NCI-H2196 (cell line): ENCODE measurements around the gene MOCS1.

Experiments used
- DNase-seq: peaks from one replicate; lab custom pipeline; 2025; ENCODE audit not compliant: unreplicated experiment; lab: John Stamatoyannopoulos, UW

Gene MOCS1

DNA sequence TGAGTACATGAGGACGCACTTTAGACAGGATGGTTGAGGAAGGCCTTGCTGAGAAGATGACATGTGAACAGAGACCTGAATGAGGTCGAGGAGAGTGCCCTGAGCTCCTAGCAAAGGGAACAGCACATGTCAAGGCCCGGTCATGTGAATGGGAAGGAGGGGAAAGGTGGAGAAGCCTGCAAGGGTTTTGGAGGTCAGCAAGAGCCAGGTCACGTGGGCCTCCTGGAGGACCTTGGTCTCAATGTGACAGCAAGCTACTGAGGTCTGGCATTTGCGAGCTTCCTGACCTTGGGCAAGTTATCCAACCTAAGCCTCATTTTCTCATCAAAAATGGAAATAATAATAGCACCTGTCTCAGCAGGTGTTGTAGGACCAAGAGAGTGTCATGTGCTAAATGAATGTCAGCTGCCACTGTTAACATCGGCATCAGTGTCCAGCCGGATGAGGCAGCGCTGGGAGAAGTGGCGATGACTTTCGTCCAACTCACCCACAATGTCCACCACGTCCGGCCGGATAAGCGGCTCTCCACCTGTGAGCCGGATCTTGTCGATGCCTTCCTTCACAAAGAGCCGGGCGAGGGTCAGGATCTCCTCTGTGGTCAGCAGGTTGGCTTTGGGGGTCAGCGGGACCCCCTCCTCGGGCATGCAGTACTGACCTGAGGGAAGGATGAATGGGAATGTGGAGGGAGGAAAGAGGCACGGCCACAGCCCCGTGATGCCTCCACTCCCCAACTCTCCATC, 8.9 kb downstream of the MOCS1 start:
- no peak for DNase-seq

DNA sequence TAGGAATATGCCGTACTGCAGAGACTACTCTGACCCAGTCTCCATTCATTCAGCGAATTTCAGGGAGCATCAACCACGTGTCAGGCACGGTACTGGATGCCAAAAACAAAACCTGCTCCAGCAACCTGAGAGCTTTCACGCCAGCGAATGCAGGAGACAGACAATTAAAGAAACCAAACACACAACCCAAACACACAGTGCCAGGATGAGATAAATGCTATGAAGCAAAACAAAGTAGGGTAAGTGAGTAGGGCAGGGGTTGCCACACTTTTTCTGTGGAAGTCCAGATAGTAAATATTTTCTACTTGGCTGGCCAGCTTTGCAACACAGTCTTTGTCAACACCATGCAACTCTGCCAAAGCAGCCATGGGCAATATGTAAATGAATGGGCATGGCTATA, 10.0 kb downstream of the MOCS1 start:
- peak; percentile 50 for DNase-seq

DNA sequence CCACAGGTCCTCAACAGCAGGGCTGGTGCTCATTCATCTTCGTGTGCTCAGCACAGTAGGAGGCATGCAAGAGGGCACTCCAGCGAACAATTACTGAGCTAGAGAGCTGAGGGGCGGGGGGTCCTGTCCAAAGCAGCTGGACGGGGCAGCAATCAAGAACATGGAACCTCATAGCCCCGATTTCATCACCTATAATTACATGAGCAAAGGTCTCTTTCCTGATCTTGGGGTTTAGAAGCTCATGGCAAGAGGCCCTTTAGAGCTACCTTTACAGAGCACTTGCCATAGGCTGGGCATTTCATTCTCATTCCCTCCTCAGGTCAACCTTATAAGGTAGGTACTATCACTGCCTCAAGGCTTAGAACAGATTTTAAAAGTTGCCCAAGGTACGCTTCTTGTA, 10.4 kb downstream of the MOCS1 start:
- peak; percentile 64 for DNase-seq

DNA sequence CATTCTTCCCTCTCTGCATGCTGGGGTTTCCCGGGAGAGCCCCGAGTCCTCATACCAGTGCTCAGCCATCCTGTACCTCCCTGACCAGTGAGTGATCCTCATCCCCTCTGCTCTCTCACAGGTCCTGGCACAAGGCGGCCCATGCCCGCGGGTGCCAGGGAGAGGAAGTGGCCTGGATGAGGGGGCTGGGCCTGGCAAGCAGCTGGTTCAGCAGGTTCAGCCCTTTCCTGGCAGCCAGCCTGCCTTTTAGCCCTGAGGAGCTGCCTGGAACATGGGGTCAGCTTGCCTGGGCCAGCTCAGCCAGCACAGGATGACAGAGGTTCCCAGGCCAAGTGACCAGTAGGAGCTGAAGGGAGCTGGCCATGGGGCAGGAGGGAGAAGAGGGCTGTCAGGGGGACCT, 10.9 kb downstream of the MOCS1 start:
- DNase-seq = peak; percentile 81

DNA sequence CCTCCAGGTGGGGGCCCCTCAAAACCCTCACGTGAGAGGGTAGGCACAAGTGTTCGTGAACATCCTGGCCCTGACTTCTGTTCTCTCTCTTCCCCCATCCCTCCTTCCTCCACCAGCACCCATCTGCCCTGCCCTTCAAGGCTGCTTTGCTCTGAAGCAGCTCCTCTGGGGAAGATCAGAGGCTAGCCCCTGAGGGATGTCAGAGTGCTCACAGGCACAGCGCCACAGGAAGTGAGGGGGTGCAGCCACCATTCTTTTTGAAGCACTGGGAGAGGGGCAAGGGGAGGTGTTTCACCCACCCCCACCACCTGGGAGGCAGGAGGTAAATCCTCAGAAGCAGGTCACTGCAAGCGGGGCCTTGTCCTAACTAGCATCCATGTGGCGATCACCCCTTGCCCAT, 11.4 kb downstream of the MOCS1 start:
- no peak for DNase-seq

DNA sequence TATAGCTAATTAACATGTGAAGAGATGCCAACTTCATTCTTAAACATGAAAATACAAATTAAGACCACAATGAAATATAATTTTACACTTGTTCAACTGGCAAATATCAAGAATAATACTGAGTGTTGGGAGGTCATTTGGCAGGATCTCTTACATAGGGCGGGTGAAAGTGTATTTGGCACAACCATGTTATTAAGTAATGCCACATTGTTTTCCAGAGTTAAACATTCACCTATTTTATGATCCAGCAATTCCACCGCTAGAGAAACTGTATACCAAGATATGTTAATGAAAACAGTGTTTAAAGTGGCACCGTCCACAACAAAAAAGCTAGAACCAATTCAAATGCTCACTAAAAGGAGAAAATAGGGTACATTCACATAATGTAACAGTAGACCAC, 14.1 kb downstream of the MOCS1 start:
- DNase-seq = no peak

DNA sequence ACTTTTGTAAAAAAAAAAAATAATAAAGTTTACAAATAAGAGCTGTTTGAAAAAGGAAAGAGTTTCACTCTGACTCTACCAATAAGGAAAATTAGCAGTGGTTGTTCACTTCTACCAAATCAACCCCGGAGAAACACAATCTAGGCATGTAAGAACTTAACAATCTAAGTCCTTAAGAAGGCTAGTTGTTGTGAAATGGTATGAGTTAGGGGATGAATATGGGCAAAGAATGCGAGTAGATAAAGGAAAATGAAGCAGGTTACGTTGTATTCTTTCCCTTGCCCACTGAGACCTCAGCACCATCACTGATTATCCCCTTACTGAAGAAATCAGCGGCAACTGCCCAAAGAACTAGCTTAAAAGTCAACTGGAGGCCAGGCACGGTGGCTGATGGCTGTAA, 15.4 kb downstream of the MOCS1 start:
- no peak for DNase-seq

DNA sequence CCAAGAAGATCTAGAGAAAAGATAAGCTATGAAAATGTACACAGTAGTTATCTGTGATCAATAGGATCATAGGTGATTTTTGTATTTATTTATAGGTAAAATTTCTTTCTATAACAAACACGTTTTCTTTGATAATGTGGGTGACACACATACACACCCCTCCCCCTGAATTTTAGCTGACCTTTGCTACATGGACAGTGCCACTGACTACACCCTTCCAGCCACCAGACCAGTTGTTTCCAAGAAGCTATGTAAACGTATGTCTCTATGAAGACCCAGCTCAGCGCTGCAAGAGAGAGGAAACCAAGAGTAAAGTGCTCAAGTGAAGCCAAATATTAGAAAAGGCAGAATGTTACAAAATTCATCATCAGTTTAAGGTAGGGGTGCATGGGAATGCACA, 16.3 kb downstream of the MOCS1 start:
- DNase-seq = no peak

DNA sequence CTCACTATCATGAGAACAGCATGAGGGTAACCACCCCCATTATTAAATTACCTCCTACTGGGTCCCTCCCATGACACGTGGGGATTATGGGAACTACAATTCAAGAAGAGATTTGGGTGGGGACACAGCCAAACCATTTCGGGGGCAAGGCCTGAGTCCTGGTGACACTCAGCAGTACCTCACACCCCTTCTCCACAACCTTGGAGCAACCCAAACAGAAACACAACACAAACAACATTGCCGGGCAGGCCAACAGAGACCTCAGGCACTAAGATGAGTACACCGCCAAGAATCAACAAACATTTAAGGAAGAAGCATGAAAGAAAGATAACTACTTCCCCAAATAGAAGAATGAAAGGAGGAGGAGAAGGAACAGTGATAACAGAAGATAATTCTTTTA, 16.9 kb downstream of the MOCS1 start:
- DNase-seq = no peak

DNA sequence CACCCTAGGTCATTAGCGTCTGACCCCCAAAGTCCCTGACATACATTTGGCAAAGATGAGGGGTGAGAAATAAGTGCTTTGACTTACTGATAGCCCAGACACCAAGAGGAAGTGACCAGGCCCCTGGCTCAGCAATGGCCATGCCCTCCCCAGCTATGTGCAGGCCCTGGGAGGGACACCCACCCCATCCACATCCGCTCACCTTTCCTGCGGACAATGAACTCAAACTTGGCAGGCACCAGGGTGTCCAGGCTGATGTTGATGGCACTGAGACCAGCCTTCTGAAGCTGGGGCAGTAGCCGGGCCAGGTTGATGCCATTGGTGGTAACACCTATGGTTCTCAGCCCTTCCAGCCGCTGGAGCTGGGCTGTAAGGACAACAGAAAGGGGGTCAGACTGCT, 18.4 kb downstream of the MOCS1 start:
- no peak for DNase-seq

DNA sequence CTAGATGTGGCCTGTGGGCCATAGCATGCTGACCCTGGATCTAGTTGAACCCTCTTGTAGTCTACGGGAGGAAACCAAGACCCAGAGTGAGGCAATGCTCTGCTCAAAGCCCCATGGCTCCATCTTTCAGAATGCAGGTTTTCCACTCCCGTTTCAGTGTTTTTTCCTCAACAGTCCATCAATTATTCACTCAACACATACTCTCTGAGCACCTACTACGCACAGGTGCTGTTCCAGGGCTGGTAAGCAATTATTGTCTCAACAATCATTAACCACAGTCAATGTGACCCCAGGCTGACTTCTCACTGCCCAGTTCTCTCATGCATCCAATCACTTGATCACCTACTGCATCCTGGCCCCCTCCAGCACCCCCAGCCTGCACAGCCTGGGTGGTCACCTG, 20.0 kb downstream of the MOCS1 start:
- DNase-seq = no peak

DNA sequence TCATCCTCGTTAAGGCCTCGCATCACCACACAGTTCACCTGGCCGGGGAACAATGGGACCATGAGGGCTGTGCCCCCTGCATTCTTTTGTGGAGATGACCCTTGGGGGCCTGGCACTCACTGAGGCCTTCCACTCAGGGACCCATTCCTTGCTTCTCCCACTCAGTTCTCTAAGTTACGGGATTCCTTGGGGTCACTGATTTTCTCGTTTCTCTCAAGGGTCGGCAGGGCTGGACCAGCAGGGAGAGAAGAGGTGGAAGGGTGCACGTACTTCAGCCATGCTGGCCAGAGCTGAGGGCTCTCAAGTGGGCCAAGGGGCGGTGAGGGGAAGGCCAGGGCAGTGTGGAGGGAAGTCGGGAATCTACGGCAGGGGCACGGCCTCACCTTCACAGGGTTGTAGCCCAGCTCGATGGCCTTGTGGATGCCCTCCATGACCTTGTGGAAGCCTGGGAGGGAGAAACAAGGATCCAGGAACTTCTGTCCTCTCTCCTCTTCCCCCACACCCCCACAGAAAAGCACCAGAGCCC, 20.8 kb downstream of the MOCS1 start:
- DNase-seq = no peak

DNA sequence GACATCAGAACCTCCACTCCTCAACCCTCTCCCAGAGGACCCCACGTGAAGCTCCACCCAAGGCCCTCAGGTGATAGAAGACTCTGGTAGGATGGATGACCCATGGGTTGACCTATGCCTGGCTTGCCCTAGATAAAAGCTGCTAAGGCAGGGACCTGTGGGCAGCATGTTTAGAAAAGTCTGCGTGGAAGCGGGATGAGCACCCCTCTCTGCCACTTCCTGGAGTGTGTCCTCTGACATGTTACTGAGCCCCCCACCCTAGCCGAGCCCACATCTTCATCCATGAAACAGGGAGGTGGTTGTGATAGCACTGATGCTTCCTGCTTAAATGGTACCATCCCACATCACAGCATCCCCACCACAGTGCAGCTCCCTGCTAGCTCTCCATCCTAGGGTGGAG, 21.8 kb downstream of the MOCS1 start:
- no peak for DNase-seq

DNA sequence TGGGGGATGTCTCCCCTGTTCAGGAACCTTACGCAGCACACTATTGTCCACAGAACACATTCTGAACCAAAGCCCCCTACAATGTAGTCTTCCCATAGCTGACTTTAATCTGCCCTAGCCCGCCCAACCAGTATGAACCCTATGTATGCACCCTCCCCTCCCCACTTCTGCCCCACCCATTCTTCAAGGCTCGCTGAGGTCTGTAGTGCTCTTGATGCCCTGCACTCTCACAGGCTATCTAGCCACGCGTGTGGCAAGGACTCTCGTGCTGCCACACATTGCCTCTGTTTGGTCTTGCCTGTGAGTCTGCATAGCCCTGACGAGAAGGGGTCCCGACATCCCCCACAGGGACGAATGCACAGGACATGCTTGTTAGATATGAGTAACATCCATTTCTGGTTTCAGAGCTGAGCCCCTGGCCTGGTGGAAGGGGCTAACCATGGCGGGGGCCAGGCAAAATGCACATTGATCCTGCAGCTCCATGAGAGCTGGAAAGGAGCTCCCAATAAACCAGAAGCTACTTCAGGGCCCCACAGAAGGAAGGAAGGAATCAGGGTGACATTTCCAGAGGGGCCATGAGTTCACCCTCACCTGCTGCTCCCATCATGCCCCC, 22.6 kb downstream of the MOCS1 start:
- no peak for DNase-seq

DNA sequence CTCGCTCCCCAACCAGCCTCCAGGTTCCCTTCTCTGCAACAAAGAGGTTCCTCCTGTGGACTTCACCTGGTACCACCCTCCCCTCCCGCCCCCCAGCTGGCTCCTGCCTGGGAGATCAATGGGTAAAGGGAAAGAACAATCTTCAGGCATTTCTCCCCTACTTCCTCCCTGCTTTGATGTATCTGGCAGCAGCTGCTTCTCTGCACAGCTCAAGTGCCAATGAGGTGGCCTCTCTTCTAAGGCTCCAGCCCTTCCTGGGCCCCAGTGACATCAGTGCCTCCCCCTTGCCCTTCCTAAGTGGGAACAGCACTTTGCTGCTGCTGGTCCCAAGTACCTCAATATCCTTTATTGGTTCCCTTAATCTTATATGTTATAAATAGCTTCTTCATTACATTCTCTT, 23.5 kb downstream of the MOCS1 start:
- DNase-seq = no peak

DNA sequence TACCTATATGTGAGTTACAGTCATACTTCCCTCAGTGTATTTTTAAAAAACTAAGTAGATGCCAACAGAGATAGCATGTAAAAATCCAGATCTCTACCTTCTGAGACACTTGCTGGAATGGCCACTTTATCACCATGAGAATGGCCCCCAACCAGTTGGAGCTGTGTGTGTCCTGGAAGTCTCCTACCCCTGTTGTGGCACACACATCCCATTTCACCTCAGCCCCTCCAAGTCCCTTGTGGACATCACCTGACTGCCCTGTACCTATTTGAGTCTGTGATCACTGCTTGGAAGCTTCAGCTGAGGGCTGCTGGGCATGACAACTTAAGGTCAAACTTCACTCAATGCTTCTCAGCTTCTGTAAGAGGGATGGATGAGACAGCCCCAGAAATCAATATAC, 24.1 kb downstream of the MOCS1 start:
- no peak for DNase-seq

DNA sequence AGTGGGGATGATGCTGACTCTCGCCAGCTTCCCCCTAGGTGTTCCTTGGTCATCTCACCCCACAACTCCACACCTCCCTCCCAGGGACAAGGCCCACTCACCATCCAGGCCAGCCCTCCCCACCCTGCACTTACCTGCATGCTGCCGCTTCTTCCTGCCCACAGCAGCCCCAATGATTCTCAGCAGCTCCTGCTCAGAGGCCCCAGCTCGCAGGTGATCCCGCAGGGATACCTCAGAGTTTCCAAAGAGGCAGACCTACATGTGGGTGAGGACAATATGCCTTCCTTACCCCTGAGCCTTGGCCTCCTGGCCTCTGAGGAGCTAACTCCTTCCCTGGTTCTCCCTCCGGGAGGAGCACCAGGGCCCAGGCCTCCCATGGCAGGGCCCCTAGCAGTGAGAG, 24.6 kb downstream of the MOCS1 start:
- DNase-seq = no peak

DNA sequence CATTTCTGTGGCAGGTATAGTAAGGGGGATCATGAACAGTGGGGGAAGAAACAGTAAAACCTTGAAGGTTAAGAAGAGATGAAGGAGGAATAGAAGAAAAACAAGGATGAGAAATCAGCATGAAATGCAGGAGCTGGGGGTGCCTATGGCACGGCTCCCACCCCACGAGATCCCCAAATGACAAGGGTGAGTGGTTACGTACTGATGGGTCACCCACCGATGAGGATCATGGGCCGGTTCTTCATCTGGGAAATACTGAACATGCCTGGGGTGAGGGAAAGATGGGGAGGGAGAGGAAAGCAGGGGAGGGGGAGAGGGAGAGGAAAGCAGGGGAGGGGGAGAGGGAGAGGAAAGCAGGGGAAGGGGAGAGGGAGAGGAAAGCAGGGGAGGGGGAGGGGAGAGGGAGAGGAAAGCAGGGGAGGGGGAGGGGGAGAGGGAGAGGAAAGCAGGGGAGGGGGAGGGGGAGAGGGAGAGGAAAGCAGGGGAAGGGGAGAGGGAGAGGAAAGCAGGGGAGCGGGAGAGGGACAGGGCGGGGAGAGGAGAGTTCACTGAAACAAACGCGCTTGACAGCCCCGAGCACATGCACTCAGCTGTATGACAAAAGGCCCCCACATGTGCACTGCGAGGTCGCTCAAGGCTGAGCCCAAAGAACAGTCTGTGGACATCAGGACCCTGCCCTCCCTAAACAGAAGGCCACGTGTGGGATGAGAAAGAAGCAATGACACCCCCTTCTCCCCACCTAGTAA, 25.3 kb downstream of the MOCS1 start:
- DNase-seq = no peak

DNA sequence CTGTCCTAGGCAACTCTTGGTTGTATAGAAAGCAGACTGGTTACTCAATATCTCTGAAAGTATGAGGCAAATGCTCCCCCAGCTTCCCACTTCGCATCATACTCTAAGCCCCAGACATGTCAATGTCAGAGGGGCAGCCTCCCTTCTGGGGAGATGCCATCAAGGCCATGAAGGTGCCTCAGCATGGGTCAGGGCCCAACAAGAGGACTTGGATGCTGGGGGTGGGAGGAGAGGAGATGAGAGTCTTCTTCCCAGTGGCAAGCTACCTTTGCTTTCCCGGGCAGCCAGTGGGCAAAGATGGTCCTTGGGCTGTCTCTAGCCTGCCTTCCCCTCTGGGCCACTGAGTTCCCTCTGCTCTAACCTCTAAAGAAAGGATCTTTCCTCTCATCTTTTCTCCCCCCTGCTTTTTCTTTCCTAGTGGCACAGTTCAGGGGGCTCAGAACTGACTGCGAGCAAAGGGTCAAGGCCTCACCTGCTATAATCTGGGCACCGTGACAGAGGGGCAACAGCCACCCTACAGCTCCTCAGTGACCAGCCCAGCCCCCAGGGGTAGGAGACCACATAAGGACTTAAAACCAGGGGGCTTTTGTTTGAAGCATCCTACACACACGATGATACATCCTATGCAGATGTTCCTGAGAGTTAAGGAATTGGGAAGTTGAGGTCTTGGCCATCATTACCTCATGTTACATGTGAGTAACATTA, 26.2 kb downstream of the MOCS1 start:
- no peak for DNase-seq

DNA sequence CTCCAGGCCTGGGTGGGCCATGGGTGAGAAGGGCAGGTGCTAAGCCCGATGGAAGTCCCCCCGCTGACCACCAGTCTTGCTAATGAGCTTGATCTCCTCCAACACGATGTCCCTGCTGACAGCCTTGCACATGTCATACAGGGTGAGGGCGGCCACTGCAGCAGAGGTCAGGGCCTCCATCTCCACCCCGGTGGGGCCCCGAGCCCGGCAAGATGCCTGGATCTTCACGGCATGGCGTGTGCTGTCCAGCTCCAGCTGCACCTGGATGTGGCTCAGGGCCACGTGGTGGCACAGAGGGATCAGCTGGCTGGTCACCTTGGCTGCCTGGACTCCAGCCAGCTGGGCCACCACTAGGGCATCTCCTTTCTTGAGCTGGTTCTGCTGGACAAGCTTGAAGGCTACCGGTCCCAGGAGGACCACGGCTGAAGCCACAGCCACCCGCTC, 27.9 kb downstream of the MOCS1 start:
- no peak for DNase-seq

DNA sequence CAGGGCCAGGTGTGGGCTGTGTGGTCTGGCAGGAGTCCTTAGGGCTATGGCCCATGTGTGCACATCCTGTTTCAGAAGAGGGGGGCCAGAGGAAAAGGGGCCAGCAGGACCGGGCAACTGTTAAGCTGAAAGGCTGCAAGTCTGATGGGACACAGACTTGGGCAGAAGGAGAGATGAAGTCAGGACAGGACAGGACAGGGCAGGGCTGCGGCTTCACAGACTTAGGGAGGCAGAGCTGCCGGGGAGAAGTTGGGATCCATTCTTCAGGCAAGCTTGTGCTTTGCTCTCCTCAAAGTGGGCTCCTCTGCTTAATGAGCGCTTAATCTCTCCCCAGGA, 28.7 kb downstream of the MOCS1 start:
- DNase-seq = no peak
